IMR-90 (cell line): Measurements from ENCODE around the gene NOXO1. TPM values are rescaled to one million over a fixed set of nuclear protein-coding genes. Genes with fewer than 3 reads are reported as not detected.
A peak's percentile ranks its signal among the peaks of the same experiment; 100 is the strongest.

Experiments
- ATAC-seq: fragments of 200-7000 bp; cut with Tn5 transposase; 2 replicates; pipeline ENCODE4 v1.9.1; 2020; ENCODE audit warnings: low read depth, mild to moderate bottlenecking, moderate library complexity
- BruUV-seq: library from RNA; stranded (reverse); fragments of 400-500 nt; replicated peaks from 2 replicates; lab custom pipeline; 2021; lab: Mats Ljungman, UMichigan
- CTCF ChIA-PET: fragments of 300-600 bp; formaldehyde crosslinking; extraction: SDS; loops from one replicate; lab custom pipeline; 2021; ENCODE audit warnings: antibody characterized with exemption; lab: Yijun Ruan, JAX
- POLR2A ChIA-PET: fragments of 300-600 bp; sonication (Branson Sonifier 250); formaldehyde crosslinking; loops from one replicate; lab custom pipeline; 2022; ENCODE audit warnings: antibody characterized with exemption; ENCODE audit not compliant: unreplicated experiment; lab: Charles Lee
- DNase-seq: peaks from one replicate; pipeline ENCODE4 v3.0.0; 2013
- H2AFZ ChIP-seq: replicated peaks from 2 replicates; pipeline ENCODE3; 2013; ENCODE audit warnings: low read length, mild to moderate bottlenecking; ENCODE audit not compliant: poor library complexity
- H2AK5ac ChIP-seq: 2 replicates; pipeline ENCODE4 v1.6.1; 2013; ENCODE audit warnings: low read depth, low read length, inconsistent platforms
- H2AK9ac ChIP-seq: replicated peaks from 2 replicates; pipeline ENCODE3; 2013; ENCODE audit warnings: mild to moderate bottlenecking, low read depth, low read length, moderate library complexity; ENCODE audit not compliant: poor library complexity
- H2BK120ac ChIP-seq: 2 replicates; pipeline ENCODE4 v1.6.1; 2013; ENCODE audit warnings: low read depth, low read length, inconsistent platforms
- H2BK15ac ChIP-seq: 3 replicates; pipeline ENCODE4 v1.6.1; 2013; ENCODE audit warnings: low read depth, low read length, inconsistent platforms
- H2BK20ac ChIP-seq: 2 replicates; pipeline ENCODE4 v1.6.1; 2013; ENCODE audit warnings: low read depth, mild to moderate bottlenecking, inconsistent platforms, low read length, moderate library complexity
- H2BK5ac ChIP-seq: 2 replicates; pipeline ENCODE4 v1.6.1; 2013; ENCODE audit warnings: mild to moderate bottlenecking, low read depth, low read length, inconsistent platforms; ENCODE audit not compliant: poor library complexity, severe bottlenecking
- H3K14ac ChIP-seq: replicated peaks from 2 replicates; pipeline ENCODE4 v1.6.1; 2013; ENCODE audit warnings: low read depth, low read length, inconsistent platforms
- H3K18ac ChIP-seq: 2 replicates; pipeline ENCODE4 v1.6.1; 2013; ENCODE audit warnings: low read depth, low read length, control low read depth
- H3K23ac ChIP-seq: 2 replicates; pipeline ENCODE4 v1.6.1; 2013; ENCODE audit warnings: low read depth, low read length, inconsistent platforms
- H3K27ac ChIP-seq: 2 replicates; pipeline ENCODE4 v1.5.1; 2013; ENCODE audit warnings: mild to moderate bottlenecking, control low read depth, low read length; ENCODE audit not compliant: insufficient read depth
- H3K27me3 ChIP-seq: 2 replicates; pipeline ENCODE4 v1.6.1; 2013; ENCODE audit warnings: low read length; ENCODE audit not compliant: control insufficient read depth, insufficient read depth
- H3K36me3 ChIP-seq: 2 replicates; pipeline ENCODE4 v1.6.1; 2013; ENCODE audit warnings: low read length, mixed read lengths; ENCODE audit not compliant: control insufficient read depth, insufficient read depth
- H3K4ac ChIP-seq: 2 replicates; pipeline ENCODE4 v1.6.1; 2013; ENCODE audit warnings: low read depth, low read length, inconsistent platforms
- H3K4me1 ChIP-seq: 2 replicates; pipeline ENCODE4 v1.6.1; 2013; ENCODE audit warnings: low read length, mixed read lengths; ENCODE audit not compliant: control insufficient read depth, insufficient read depth
- H3K4me2 ChIP-seq: 2 replicates; pipeline ENCODE4 v1.6.1; 2013; ENCODE audit warnings: low read depth, mild to moderate bottlenecking, control low read depth, low read length, moderate library complexity
- H3K4me3 ChIP-seq: 2 replicates; pipeline ENCODE4 v1.5.1; 2013; ENCODE audit warnings: low read depth, mild to moderate bottlenecking, control low read depth, low read length, moderate library complexity; ENCODE audit not compliant: insufficient read depth
- H3K56ac ChIP-seq: 2 replicates; pipeline ENCODE4 v1.6.1; 2013; ENCODE audit warnings: low read length, inconsistent platforms; ENCODE audit not compliant: insufficient read depth; ENCODE audit errors: extremely low read depth
- H3K79me1 ChIP-seq, 2 experiments: 2 replicates each; pipeline ENCODE4 v1.6.1; 2013; ENCODE audit warnings: low read length in 2 of 2, inconsistent platforms in 1 of 2, low read depth in 1 of 2
- H3K9ac ChIP-seq: 2 replicates; pipeline ENCODE4 v1.6.1; 2013; ENCODE audit warnings: low read depth, low read length, control low read depth
- H3K9me1 ChIP-seq: 2 replicates; pipeline ENCODE4 v1.6.1; 2013; ENCODE audit warnings: low read length, inconsistent platforms; ENCODE audit not compliant: insufficient read depth
- H3K9me3 ChIP-seq: 2 replicates; pipeline ENCODE4 v1.6.1; 2013; ENCODE audit warnings: low read length; ENCODE audit not compliant: control insufficient read depth, insufficient read depth
- H4K20me1 ChIP-seq: 2 replicates; pipeline ENCODE4 v1.6.1; 2013; ENCODE audit warnings: low read length, inconsistent platforms; ENCODE audit not compliant: insufficient read depth
- H4K5ac ChIP-seq: 2 replicates; pipeline ENCODE4 v1.6.1; 2013; ENCODE audit warnings: mild to moderate bottlenecking, low read depth, low read length, control low read depth
- H4K8ac ChIP-seq, 2 experiments: 2 replicates each; pipeline ENCODE4 v1.6.1; 2013; ENCODE audit warnings: low read depth in 2 of 2, low read length in 2 of 2, control low read depth in 1 of 2, inconsistent platforms in 1 of 2
- H4K91ac ChIP-seq: 2 replicates; pipeline ENCODE4 v1.6.1; 2013; ENCODE audit warnings: low read depth, low read length, inconsistent platforms; ENCODE audit not compliant: insufficient read depth
- CHD1 ChIP-seq: IDR thresholded peaks from 2 replicates; pipeline ENCODE4 v1.6.1; 2012; ENCODE audit warnings: low read depth, low read length, improper control_type of control experiment
- MAFK ChIP-seq: IDR thresholded peaks from 2 replicates; pipeline ENCODE4 v1.6.1; 2012; ENCODE audit warnings: low read depth, low read length, improper control_type of control experiment
- MAZ ChIP-seq: IDR thresholded peaks from 2 replicates; pipeline ENCODE4 v1.6.1; 2012; ENCODE audit warnings: low read depth, mild to moderate bottlenecking, low read length, improper control_type of control experiment, moderate library complexity, borderline replicate concordance
- MXI1 ChIP-seq: IDR thresholded peaks from 2 replicates; pipeline ENCODE4 v1.6.1; 2012; ENCODE audit warnings: low read depth, mild to moderate bottlenecking, low read length, moderate library complexity, borderline replicate concordance
- NFE2L2 ChIP-seq: fragments of 150-350 bp; IDR thresholded peaks from 2 replicates; pipeline ENCODE4 v1.6.1; 2016; ENCODE audit warnings: low read depth, mild to moderate bottlenecking, low read length
- POLR2A ChIP-seq: IDR thresholded peaks from 2 replicates; pipeline ENCODE4 v1.6.1; 2012; ENCODE audit warnings: mild to moderate bottlenecking, low read depth, low read length
- RFX5 ChIP-seq: IDR thresholded peaks from 2 replicates; pipeline ENCODE4 v1.8.0; 2012; ENCODE audit warnings: low read depth, mild to moderate bottlenecking, low read length, moderate library complexity
- WGBS, 2 experiments: methylation state at CpG; one replicate each; pipeline versions ENCODE4 v1.1.5 to v1.1.7; 2013; ENCODE audit warnings: missing lambda C conversion rate in 2 of 2; ENCODE audit not compliant: insufficient read length in 1 of 2; ENCODE audit errors: extremely low coverage in 2 of 2; 5-methylcytosine and 5-hydroxymethylcytosine counted together
- dilution Hi-C: fragments of 300-500 bp; cut with HindIII; formaldehyde crosslinking; loops from one replicate; pipeline ENCODE4 v1.14.3; 2018; ENCODE audit warnings: low sequenced_read_pairs; ENCODE audit not compliant: unreplicated experiment
- in situ Hi-C: fragments of 300-500 bp; cut with MboI; formaldehyde crosslinking; loops from 3 replicates; pipeline ENCODE4 v1.14.3; 2019; ENCODE audit warnings: low sequenced_read_pairs, inconsistent platforms, mixed read lengths
- intact Hi-C: fragments of 100-400 bp; cut with micrococcal nuclease; formaldehyde crosslinking; loops from 2 replicates; pipeline ENCODE4 v1.10.0; 2022
- polyA plus RNA-seq, 3 experiments: library from polyadenylated mRNA; depleted of rRNA; stranded (reverse); fragments of >200 nt; gene quantifications; 2 replicates each; pipeline ENCODE4 v1.2.3, GENCODE V29; 2012; ENCODE audit warnings: low replicate concordance in 1 of 3
- total RNA-seq: library from RNA; depleted of rRNA; stranded (reverse); fragments of >200 nt; gene quantifications from 2 replicates; pipeline ENCODE4 v1.2.3, GENCODE V29; 2012
- TF ChIP-seq, protein P1 (sequence below): fragments of 150-350 bp; IDR thresholded peaks from 2 replicates; pipeline ENCODE4 v1.6.1; 2016; ENCODE audit warnings: low read depth, mild to moderate bottlenecking, low read length, moderate library complexity, borderline replicate concordance

Gene NOXO1
- total and polyA plus RNA-seq, 2 of the 4 experiments (the other 2 are of a cell fraction) = 0.56 TPM; not detected in 1

- no peak overlapping the region for H3K9ac ChIP-seq
- dilution Hi-C loops (no loop called here), in situ Hi-C loops (no loop called here), intact Hi-C loops (no loop called here)
- H2AFZ ChIP-seq = no peak overlapping the region
- H3K4me2 ChIP-seq = no peak overlapping the region
- peaks cover 3% of the 10 kb centered on the region for H3K9me1 ChIP-seq
- H3K18ac ChIP-seq = no peak overlapping the region
- ATAC-seq (no peak), DNase-seq (no peak)
- H2BK5ac ChIP-seq = no peak overlapping the region
- ChIA-PET CTCF (interaction anchor here (1.3 kb wide), 1 partner anchor 24 kb away, joined by 3 read pairs; no protein-coding TSS in a partner anchor), POLR2A (no interaction called here)
- no peak overlapping the region for H3K4ac ChIP-seq
- H4K5ac ChIP-seq = no peak overlapping the region
- no peak overlapping the region for H2BK15ac ChIP-seq
- TF ChIP-seq MAZ = no peak
- no peak for TF ChIP-seq RFX5
- no peak for TF ChIP-seq MXI1
- TF ChIP-seq NFE2L2 = no peak
- TF ChIP-seq MAFK = no peak
- TF ChIP-seq, protein P1, sequence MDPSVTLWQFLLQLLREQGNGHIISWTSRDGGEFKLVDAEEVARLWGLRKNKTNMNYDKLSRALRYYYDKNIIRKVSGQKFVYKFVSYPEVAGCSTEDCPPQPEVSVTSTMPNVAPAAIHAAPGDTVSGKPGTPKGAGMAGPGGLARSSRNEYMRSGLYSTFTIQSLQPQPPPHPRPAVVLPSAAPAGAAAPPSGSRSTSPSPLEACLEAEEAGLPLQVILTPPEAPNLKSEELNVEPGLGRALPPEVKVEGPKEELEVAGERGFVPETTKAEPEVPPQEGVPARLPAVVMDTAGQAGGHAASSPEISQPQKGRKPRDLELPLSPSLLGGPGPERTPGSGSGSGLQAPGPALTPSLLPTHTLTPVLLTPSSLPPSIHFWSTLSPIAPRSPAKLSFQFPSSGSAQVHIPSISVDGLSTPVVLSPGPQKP = no peak
- TF ChIP-seq CHD1 = no peak
- TF ChIP-seq POLR2A = no peak
- H3K23ac ChIP-seq = no peak overlapping the region
- H2BK20ac ChIP-seq = no peak overlapping the region
- H4K8ac ChIP-seq = no peak overlapping the region
- H3K14ac ChIP-seq = no peak overlapping the region
- no peak overlapping the region for H3K4me3 ChIP-seq
- H3K27me3 ChIP-seq = peaks cover 31% of the 10 kb centered on the region; the same call in 1 of the 2 replicates
- H3K4me1 ChIP-seq = peaks cover 4% of the 10 kb centered on the region
- H3K79me1 ChIP-seq = peaks cover 7 to 8% of the 10 kb centered on the region in 2 experiments
- H2AK9ac ChIP-seq = peak overlapping the region; percentile 65
- H4K91ac ChIP-seq = no peak overlapping the region
- no TSS peak for BruUV-seq
- H3K27ac ChIP-seq = no peak overlapping the region
- H4K20me1 ChIP-seq = no peaks in the 10 kb centered on the region; the same call in none of the 2 replicates
- 15% methylated on average over 35 of the region's 53 CpGs; no CpG with 5 or more reads in 1 of the 2 experiments for WGBS, 2 experiments
- no peak overlapping the region for H2BK120ac ChIP-seq
- H3K9me3 ChIP-seq = no peaks in the 10 kb centered on the region
- no peak overlapping the region for H3K56ac ChIP-seq
- H3K36me3 ChIP-seq = peaks cover 39% of the 10 kb centered on the region
- H2AK5ac ChIP-seq = no peak overlapping the region
Measured at GRCh38 chr16:1980030-1980769, 1.1 kb downstream of the NOXO1 start.
